Hematopoietic multipotent progenitor cell treated with erythropoietin and hydrocortisone succinate and interleukin-3 and kit ligand, for 8 days (in vitro differentiated cells): ENCODE results near the gene KLHL35.
"Not testable (repeated sequence)": the region's sequence is repeated elsewhere in the genome, so short reads cannot be mapped to it uniquely, and the experiment has no call there.

Experiments used
- DNase-seq: peaks from one replicate; pipeline ENCODE4 v3.0.0-alpha.2; 2015

KLHL35 gene

GRCh38 chr11:75387736-75388294 is 45.2 kb downstream of the KLHL35 start:
- no peak for DNase-seq

DNA sequence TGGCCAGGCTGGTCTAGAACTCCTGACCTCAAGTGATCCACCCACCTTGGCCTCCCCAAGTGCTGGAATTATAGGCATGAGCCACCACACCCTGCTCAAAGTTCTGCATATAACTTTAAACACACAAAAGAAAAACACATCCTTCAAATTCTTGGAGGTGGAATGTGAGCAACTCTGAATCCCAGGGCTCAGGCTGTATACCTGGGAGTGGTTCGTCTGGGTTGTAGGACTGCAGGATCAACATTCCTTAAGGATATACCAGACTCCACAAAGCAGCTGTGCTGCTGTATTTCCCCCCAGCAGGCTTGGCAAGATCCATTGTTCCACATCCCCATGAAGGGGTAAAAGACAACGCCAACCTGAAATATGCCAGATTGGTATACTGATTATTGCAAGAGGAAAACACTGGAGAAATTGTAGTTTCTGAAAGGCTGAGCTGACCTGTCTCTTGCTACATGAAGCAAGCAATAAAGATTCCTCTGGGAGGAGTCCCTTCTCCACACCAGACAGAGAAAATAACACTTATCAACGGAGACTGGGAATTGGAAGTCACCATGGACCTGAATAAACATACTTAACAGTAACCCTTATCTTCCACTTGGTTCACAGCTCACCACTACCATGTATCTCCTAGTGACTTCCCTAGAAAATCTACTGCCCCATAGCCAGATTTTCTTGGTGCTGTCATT is 45.9 kb downstream of the KLHL35 start:
- no peak for DNase-seq

- DNase-seq = peak; percentile 77
These were observed 48.4 kb downstream of the KLHL35 start for GRCh38 chr11:75384438-75385080.

DNA sequence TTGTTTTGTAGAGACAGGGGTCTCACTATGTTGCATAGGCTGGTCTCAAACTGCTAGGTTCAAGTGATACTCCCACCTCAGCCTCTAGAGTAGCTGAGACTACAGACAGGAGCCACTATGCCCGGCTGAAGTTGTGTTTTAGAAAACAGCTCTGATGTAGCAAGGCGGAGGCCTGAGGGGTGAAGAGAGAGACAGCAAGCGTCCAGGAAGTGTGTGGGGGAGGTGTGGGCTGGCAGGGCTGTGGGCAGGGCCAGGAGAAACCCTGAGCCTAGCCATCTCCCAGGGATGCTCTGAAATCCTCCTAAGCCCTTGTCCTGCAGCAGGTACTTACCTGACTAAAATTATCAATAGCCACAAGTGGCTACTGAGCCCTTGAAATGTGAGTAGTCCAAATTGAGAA is 49.8 kb downstream of the KLHL35 start:
- DNase-seq = peak; percentile 43

DNA sequence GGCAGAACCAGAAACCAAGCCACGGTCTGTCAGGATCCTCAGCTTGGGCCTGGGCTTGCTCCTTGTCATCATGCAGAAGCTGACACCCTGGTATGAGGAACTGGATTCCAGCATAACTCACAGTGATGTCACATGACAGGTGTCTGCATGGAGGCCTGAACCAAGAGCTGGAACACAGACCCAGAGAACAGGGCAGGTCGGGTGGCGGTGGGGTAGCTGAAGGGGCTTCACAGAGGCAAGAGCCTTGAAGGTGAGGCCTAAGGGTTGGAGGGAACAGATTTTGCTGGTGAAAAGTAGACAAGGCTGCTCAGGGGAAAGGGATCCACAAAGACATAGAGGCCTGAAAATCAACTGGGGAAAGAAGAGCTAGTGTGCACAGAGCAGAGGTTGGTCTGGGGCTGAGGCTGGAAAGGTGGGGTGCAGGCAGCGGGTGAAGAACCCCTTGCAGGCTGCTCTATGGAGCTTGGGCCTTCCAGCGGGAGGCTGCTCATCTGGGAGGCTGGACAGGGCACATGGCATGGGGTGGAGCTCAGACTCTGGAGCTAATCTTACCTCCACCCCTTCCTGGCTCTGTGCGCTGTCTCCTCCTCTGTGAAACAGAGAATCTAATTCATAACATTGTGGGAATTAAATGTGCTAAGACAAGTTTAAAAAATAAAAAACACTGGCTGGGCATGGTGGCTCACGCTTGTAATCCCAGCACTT is 52.1 kb downstream of the KLHL35 start:
- peak; percentile 56 for DNase-seq

DNA sequence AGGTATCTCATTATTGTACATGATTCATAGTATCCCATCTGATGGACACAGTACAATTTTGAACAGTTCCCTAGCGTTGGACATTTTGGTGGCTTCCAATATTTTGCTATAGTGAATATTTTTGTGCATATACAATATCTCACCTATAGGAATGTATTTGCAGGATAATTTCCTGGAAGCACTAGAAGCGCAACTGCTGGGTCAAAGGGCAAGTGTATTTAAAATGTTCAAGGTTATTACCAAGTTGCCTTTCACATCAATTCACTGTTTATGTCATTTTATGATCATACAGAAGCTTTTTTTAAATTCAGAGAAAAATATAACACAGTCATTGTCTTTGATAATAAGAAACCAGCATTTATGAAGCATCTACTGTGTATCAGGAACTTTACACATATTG is 52.8 kb downstream of the KLHL35 start:
- DNase-seq = no peak

DNA sequence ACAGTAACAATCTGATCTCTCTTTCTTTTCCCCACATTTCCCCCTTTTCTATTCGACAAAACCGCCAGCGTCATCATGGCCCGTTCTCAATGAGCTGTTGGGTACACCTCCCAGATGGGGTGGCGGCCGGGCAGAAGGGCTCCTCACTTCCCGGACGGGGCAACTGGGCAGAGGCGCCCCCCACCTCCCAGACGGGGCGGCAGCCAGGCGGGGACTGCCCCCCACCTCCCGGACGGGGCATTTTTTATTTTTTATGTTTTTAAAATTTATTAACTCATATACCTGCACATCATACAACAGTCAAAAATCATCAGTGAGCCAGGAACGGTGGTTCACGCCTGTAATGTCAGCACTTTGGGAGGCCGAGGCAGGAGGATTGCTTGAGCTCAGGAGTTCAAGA is 54.2 kb downstream of the KLHL35 start:
- not testable (repeated sequence) for DNase-seq

DNA sequence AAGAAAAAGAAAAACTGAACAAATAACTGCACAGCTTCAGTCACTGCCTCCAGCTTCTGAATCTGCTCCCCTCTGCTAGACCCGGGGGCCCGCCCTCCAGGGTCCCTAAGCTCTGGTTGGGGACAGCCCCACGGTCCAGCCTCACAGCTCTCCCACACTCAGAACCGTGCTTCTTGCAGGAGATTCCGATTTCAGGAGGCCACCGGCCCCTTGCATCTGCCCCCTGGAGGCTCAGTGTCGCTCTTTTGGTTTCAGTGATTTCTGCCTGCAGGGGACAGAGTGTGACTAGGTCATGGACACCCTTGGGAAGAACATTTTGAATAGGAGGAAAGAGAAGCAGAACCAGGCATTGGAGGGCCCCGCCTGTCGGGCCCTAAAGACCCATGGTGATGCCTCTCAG is 56.8 kb downstream of the KLHL35 start:
- no peak for DNase-seq

- DNase-seq = no peak
These were observed 57.4 kb downstream of the KLHL35 start for GRCh38 chr11:75375626-75376025.

- DNase-seq = no peak
These were observed 58.4 kb downstream of the KLHL35 start for GRCh38 chr11:75374646-75375045.

- no peak for DNase-seq
These were observed 59.8 kb downstream of the KLHL35 start for GRCh38 chr11:75373201-75373600.
